Placental epithelial cell (primary cell): ENCODE results near the gene SCN2B. TPM values are rescaled to one million over a fixed set of nuclear protein-coding genes. Genes with fewer than 3 reads are reported as not detected.

ENCODE experiments used
- small RNA-seq: library from RNA; depleted of rRNA; stranded (forward); fragments of <200 nt; gene quantifications from one replicate; pipeline ENCODE3, GENCODE V24; 2012
- total RNA-seq: library from RNA; depleted of rRNA; stranded (reverse); fragments of >200 nt; gene quantifications from 2 replicates; pipeline ENCODE4 v1.2.3, GENCODE V29; 2012

The SCN2B gene, protein sequence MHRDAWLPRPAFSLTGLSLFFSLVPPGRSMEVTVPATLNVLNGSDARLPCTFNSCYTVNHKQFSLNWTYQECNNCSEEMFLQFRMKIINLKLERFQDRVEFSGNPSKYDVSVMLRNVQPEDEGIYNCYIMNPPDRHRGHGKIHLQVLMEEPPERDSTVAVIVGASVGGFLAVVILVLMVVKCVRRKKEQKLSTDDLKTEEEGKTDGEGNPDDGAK
- not detected in 2 replicates for total RNA-seq

DNA sequence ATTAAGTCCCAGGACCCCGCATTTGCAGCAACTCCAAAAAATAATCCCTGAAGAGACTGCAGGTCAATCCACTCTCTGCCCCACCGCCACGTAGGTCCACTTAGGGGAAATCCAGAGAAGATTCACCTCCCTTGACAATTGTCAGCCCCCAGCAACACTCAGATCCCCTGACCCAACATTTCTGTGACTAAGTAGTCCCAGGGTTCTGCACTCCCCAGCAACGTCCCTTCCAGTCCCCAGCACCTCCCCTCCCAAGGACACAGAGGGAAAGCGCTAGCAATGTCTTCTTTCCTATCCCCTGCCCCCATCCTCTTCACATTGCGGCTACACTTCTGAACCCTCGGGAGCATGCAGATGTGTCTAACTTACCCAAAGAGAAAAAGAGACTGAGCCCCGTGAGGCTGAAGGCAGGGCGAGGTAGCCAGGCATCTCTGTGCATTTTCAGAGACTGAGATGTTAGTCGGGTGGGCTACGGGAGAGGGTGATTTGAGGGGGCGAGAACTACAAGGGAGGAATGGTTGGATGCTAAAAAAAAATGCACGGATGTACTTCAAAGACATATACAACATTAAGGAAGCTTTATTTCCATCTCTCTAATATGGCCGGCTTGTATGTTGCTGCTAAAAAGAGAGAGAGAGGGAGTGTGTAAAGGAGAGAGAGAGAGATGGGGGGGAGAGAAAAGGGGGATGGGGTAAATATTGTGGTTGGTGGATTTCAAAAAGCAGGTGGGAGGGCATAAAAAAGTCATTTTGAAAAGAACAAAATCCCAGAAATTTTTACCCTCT, at the start of gene SCN2B:
TSS of gene SCN2B (minus strand) at position 647 of the 785 bp plus-strand sequence. CDS start at position 439, 208 bp downstream.

DNA sequence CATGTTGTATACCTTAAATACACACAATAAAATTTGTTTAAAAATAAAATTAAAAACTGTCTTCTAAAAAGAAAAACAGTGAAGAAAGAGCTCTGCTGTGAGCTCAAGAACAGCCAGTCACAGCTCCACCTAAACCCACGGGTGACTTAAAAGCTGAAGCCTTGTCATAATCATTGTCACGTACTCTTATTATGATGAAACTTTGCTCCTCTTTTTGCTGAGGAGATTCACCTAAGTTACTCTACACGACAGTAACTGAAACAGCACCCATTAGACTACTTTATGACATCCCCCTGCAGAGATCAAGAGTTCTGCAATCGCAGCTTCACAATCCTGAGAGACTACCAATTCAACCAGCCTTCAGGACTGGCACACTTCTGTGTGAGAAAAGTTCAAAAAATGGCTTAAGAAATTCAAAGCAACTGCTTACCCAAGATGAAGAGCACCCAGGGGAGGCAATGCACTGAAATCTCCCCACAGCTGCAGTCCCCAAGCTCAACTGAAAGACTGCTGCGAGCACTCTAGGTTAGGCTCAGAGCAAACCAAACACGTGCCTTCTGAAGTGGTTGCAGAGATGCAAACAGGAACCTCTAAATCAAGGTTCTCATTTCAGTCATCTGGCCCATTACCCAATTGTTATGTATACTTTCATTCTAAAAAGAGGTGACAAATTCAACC, 48.2 kb upstream of the SCN2B start, which contains the start of gene JAML:
TSS of gene JAML (minus strand) at position 501 of the 678 bp plus-strand sequence. CDS start 10,145 bp downstream, outside the sequence.

DNA sequence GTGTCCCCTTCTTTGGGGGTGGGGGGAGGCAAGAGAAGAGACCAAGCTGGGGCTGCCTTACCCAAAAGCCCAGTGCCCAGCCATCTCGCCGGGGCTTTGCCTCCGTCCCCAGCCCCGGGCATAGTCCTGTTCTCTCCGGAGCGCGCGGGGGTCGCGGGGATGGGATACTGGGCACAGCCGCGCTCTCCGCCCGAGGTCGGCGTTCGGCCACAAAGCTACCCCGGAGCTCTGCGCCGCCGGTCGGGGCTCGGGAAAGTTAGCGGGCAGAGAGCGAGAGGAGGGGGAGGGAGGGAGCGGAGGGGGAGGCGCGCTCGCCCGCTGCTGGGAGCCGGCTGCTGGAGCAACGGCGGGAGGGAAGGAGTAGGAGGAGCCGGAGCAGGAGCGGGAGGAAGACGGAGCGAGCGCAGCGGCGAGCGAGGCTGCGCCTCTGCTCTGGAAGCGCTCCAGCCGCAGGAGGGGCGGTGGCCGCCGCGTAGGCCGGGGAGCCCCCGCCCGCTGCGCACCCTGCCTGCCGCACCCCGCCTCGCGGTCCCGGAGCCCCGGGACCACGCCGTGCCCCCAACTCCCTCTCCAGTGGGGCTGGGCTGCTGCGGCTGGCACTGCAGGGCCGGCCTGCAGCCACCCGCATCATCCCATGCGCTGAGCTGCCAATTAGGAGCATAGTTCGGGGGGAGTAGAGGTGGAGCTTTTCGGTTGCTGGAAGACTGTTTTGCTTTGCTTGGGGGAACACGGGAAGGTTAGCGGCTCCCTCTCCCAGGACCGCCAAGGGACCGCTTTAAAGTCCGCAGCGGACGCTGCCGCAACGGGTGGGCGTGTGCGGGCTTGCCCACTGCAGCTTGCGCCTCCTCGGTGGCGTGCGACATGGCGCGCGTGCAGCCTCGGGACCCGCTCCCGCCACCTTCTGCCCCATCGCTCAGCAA, 23.6 kb downstream of the SCN2B start, which contains the start of gene SCN4B:
TSS of gene SCN4B (minus strand) at position 272 of the 920 bp plus-strand sequence. CDS start at position 122, 150 bp downstream.

Small RNAs within 50 kb of the gene (small RNA-seq; reads per million reads assigned to genes)
- gene HSPE1P18, result not detected

Other genes with a start within 250 kb of the SCN2B start
- 0.79 and 1.3 TPM in 2 replicates for gene TMPRSS13, start 247.2 kb downstream of the SCN2B start, total RNA-seq
- not detected in 2 replicates for gene IL10RA, start 190.2 kb downstream of the SCN2B start, total RNA-seq
- under 0.01 TPM in 1 of 2 replicates, not detected in the other for gene TMPRSS4, start 99.6 kb downstream of the SCN2B start, total RNA-seq
- not detected in 2 replicates for gene SMIM35, start 89.7 kb downstream of the SCN2B start, total RNA-seq
- gene SCN4B, start 23.8 kb downstream of the SCN2B start, total RNA-seq, result 0.39 and 0.43 TPM in 2 replicates
- under 0.01 TPM in 1 of 2 replicates, not detected in the other for gene JAML, start 48.4 kb upstream of the SCN2B start, total RNA-seq
- 35.3 and 61.1 TPM in 2 replicates for gene MPZL3, start 75.7 kb upstream of the SCN2B start, total RNA-seq
- 69.5 and 85.8 TPM in 2 replicates for gene MPZL2, start 87.7 kb upstream of the SCN2B start, total RNA-seq
- not detected in 2 replicates for gene CD3E, start 128.1 kb upstream of the SCN2B start, total RNA-seq
- not detected in 2 replicates for gene CD3D, start 166.1 kb upstream of the SCN2B start, total RNA-seq
- not detected in 2 replicates for gene CD3G, start 167.7 kb upstream of the SCN2B start, total RNA-seq
- 39.7 and 67.5 TPM in 2 replicates for gene UBE4A, start 183.0 kb upstream of the SCN2B start, total RNA-seq
- 34.5 and 41.3 TPM in 2 replicates for gene ATP5MG, start 225.0 kb upstream of the SCN2B start, total RNA-seq